Hepatocyte (in vitro differentiated cells): ENCODE results near the gene FGF19.

ENCODE experiments used
- EZH2 ChIP-seq: fragments of 200-600 bp; sonication (generic); IDR thresholded peaks from 2 replicates; pipeline ENCODE4 v1.6.1; 2016; ENCODE audit warnings: antibody characterized with exemption, mild to moderate bottlenecking, borderline replicate concordance
- EZH2phosphoT487 ChIP-seq: fragments of 200-600 bp; sonication (generic); IDR thresholded peaks from one replicate; pipeline ENCODE4 v1.6.1; 2018; ENCODE audit warnings: antibody characterized with exemption, mild to moderate bottlenecking, low read depth, moderate library complexity; ENCODE audit not compliant: unreplicated experiment, severe bottlenecking
- TF ChIP-seq, protein P1 (sequence below): fragments of 200-600 bp; sonication (generic); IDR thresholded peaks from 2 replicates; pipeline ENCODE4 v1.5.1; 2016; ENCODE audit warnings: antibody characterized with exemption, mild to moderate bottlenecking; ENCODE audit not compliant: poor library complexity

GRCh38 chr11:69656536-69657455 is 47.0 kb downstream of the FGF19 start:
- TF ChIP-seq EZH2: no peak
- TF ChIP-seq, protein P1, sequence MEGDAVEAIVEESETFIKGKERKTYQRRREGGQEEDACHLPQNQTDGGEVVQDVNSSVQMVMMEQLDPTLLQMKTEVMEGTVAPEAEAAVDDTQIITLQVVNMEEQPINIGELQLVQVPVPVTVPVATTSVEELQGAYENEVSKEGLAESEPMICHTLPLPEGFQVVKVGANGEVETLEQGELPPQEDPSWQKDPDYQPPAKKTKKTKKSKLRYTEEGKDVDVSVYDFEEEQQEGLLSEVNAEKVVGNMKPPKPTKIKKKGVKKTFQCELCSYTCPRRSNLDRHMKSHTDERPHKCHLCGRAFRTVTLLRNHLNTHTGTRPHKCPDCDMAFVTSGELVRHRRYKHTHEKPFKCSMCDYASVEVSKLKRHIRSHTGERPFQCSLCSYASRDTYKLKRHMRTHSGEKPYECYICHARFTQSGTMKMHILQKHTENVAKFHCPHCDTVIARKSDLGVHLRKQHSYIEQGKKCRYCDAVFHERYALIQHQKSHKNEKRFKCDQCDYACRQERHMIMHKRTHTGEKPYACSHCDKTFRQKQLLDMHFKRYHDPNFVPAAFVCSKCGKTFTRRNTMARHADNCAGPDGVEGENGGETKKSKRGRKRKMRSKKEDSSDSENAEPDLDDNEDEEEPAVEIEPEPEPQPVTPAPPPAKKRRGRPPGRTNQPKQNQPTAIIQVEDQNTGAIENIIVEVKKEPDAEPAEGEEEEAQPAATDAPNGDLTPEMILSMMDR: no peak
- TF ChIP-seq EZH2phosphoT487: no peak
